Colonic mucosa (tissue), 4 donors: ENCODE results near the gene CLC. TPM values are rescaled to one million over a fixed set of nuclear protein-coding genes. Genes with fewer than 3 reads are reported as not detected.
"Not testable (repeated sequence)": the region's sequence is repeated elsewhere in the genome, so short reads cannot be mapped to it uniquely, and the experiment has no call there.

Experiments
- DNase-seq: peaks from one replicate; pipeline ENCODE4 v3.0.0-alpha.2; 2020
- H3K27ac ChIP-seq: fragments of 200-600 bp; one replicate; pipeline ENCODE4 v1.8.0; 2021
- H3K27me3 ChIP-seq: fragments of 200-600 bp; one replicate; pipeline ENCODE4 v1.8.0; 2021
- H3K36me3 ChIP-seq: fragments of 200-600 bp; one replicate; pipeline ENCODE4 v1.8.0; 2021
- H3K4me1 ChIP-seq: fragments of 200-600 bp; one replicate; pipeline ENCODE4 v1.8.0; 2021; ENCODE audit warnings: mild to moderate bottlenecking
- H3K4me3 ChIP-seq: fragments of 200-600 bp; one replicate; pipeline ENCODE4 v1.8.0; 2021
- H3K9ac ChIP-seq, 2 donors: one replicate each; pipeline ENCODE4 v1.7.0; 2013; ENCODE audit warnings: control low read depth in 2 of 2, low read depth in 2 of 2, low read length in 2 of 2
- H3K9me3 ChIP-seq: fragments of 200-600 bp; one replicate; pipeline ENCODE4 v1.8.0; 2021
- CTCF ChIP-seq: fragments of 200-600 bp; IDR thresholded peaks from one replicate; pipeline ENCODE4 v1.8.0; 2022; ENCODE audit warnings: antibody characterized with exemption, mild to moderate bottlenecking
- intact Hi-C: fragments of 100-400 bp; cut with DNase I; formaldehyde crosslinking; loops from one replicate; pipeline ENCODE4 v1.14.1; 2022
- total RNA-seq, 2 donors: library from RNA; stranded (reverse); fragmentation: NEBNext Ultra II Directional in 1 of 2; extraction: Animal tissue kit (Norgen Biotek cat#: 25700) in 1 of 2; gene quantifications; one replicate each; pipeline ENCODE4 v1.2.1, GENCODE V29; 2021
- donor health status: healthy.
- donor health status: DM: no; HTN: no; CAD: no.
- donor health status: DM: no; HTN: no; CAD: no.

CLC gene
- total RNA-seq, 2 donors from 2014 or later, result 0.56 TPM; not detected in 1

- TF ChIP-seq CTCF, result peak; percentile 55
- no peak overlapping the region for H3K27ac ChIP-seq
- H3K27me3 ChIP-seq, result no peaks in the 10 kb centered on the region
- intact Hi-C loops, result loop anchor here (10.0 kb wide), 1 partner anchor 211 kb away; no protein-coding TSS in a partner anchor
- H3K4me3 ChIP-seq, result no peak overlapping the region
- no peaks in the 10 kb centered on the region for H3K9me3 ChIP-seq
- peak; percentile 44 for DNase-seq
- H3K4me1 ChIP-seq, result no peaks in the 10 kb centered on the region
- H3K36me3 ChIP-seq, result no peaks in the 10 kb centered on the region
- no peak overlapping the region for H3K9ac ChIP-seq
These were observed 27.6 kb upstream of the CLC start for GRCh38 chr19:39765091-39766076.

GRCh38 chr19:39761851-39762250, 24.0 kb upstream of the CLC start:
- H3K4me1 ChIP-seq, H3K36me3 ChIP-seq, H3K27me3 ChIP-seq, H3K27ac ChIP-seq, H3K9ac ChIP-seq, H3K9me3 ChIP-seq, DNase-seq, H3K4me3 ChIP-seq: not testable (repeated sequence)
- intact Hi-C loops, result loop anchor here (10.0 kb wide), 1 partner anchor 207 kb away; no protein-coding TSS in a partner anchor

- no peak for DNase-seq
- H3K27ac ChIP-seq, result no peak overlapping the region
- no peaks in the 10 kb centered on the region for H3K36me3 ChIP-seq
- H3K27me3 ChIP-seq, result no peaks in the 10 kb centered on the region
- no peak overlapping the region for H3K4me3 ChIP-seq
- no peaks in the 10 kb centered on the region for H3K9me3 ChIP-seq
- H3K9ac ChIP-seq, result no peak overlapping the region
- no peaks in the 10 kb centered on the region for H3K4me1 ChIP-seq
- TF ChIP-seq CTCF, result no peak
- intact Hi-C loops, result loop anchor here (10.0 kb wide), 1 partner anchor 205 kb away; no protein-coding TSS in a partner anchor
These were observed 21.8 kb upstream of the CLC start for GRCh38 chr19:39759457-39760184.

GRCh38 chr19:39754971-39755370, 17.1 kb upstream of the CLC start:
- Histone ChIP-seq H3K9me3 (no peaks in the 10 kb centered on the region), H3K27ac (no peak overlapping the region), H3K27me3 (no peaks in the 10 kb centered on the region), H3K36me3 (no peaks in the 10 kb centered on the region), H3K4me3 (no peak overlapping the region), H3K9ac (no peak overlapping the region), H3K4me1 (no peaks in the 10 kb centered on the region)
- TF ChIP-seq CTCF, result no peak
- intact Hi-C loops, result no loop called here
- no peak for DNase-seq

- intact Hi-C loops, result no loop called here
- Histone ChIP-seq H3K27me3 (no peaks in the 10 kb centered on the region), H3K9ac (no peak overlapping the region), H3K36me3 (no peaks in the 10 kb centered on the region), H3K4me1 (no peaks in the 10 kb centered on the region), H3K9me3 (no peaks in the 10 kb centered on the region), H3K4me3 (no peak overlapping the region), H3K27ac (no peak overlapping the region)
- no peak for TF ChIP-seq CTCF
- DNase-seq, result no peak
These were observed 16.7 kb upstream of the CLC start for GRCh38 chr19:39754544-39754943.
